Liver (tissue), 9 donors: ENCODE data around the gene TSSK2. TPM values are rescaled to one million over a fixed set of nuclear protein-coding genes. Genes with fewer than 3 reads are reported as not detected.

Experiments
- DNase-seq: peaks from one replicate; pipeline ENCODE4 v3.0.0-alpha.2; 2017; ENCODE audit warnings: low spot score
- H3K27ac ChIP-seq, 2 donors: one replicate each; pipeline ENCODE4 v1.7.0; 2013; ENCODE audit warnings: inconsistent platforms in 2 of 2, low read length in 2 of 2, control low read depth in 1 of 2, low read depth in 1 of 2, mild to moderate bottlenecking in 1 of 2
- H3K27me3 ChIP-seq, 4 donors: one replicate each; pipeline versions ENCODE4 v1.6.1 to v1.7.0; 2013; ENCODE audit warnings: low read length in 3 of 4, inconsistent platforms in 1 of 4, mild to moderate bottlenecking in 1 of 4, moderate library complexity in 1 of 4; ENCODE audit not compliant: control insufficient read depth in 4 of 4, insufficient read depth in 4 of 4
- H3K36me3 ChIP-seq, 4 donors: one replicate each; pipeline versions ENCODE4 v1.6.1 to v1.7.0; 2013; ENCODE audit warnings: low read length in 3 of 4, mild to moderate bottlenecking in 3 of 4, low read depth in 1 of 4, moderate library complexity in 1 of 4; ENCODE audit not compliant: control insufficient read depth in 4 of 4, insufficient read depth in 3 of 4
- H3K4me1 ChIP-seq, 4 donors: one replicate each; pipeline versions ENCODE4 v1.6.1 to v1.7.0; 2013; ENCODE audit warnings: low read length in 3 of 4, mild to moderate bottlenecking in 3 of 4, moderate library complexity in 1 of 4; ENCODE audit not compliant: control insufficient read depth in 4 of 4, insufficient read depth in 4 of 4
- H3K4me3 ChIP-seq, 3 donors: one replicate each; pipeline versions ENCODE4 v1.6.1 to v1.7.0; 2013; ENCODE audit warnings: low read length in 3 of 3, control low read depth in 1 of 3, low read depth in 1 of 3, mild to moderate bottlenecking in 1 of 3
- H3K9ac ChIP-seq, 2 donors: one replicate each; pipeline ENCODE4 v1.7.0; 2013; ENCODE audit warnings: low read length in 2 of 2, mild to moderate bottlenecking in 2 of 2, moderate library complexity in 2 of 2, control low read depth in 1 of 2, low read depth in 1 of 2
- H3K9me3 ChIP-seq, 4 donors: one replicate each; pipeline versions ENCODE4 v1.6.1 to v1.7.0; 2013; ENCODE audit warnings: low read length in 3 of 4; ENCODE audit not compliant: control insufficient read depth in 4 of 4
- CTCF ChIP-seq: fragments of 150-350 bp; IDR thresholded peaks from 2 replicates; pipeline ENCODE4 v1.5.1; 2017; ENCODE audit warnings: improper control_type of control experiment, low read depth, low read length; ENCODE audit not compliant: missing input control
- EGR1 ChIP-seq, 2 donors: IDR thresholded peaks; 2 replicates each; pipeline ENCODE4 v1.6.1; 2016 to 2018; ENCODE audit warnings: antibody characterized with exemption in 2 of 2, low read depth in 2 of 2
- FOXA1 ChIP-seq: IDR thresholded peaks from 2 replicates; pipeline ENCODE4 v1.6.1; 2016; ENCODE audit warnings: antibody characterized with exemption
- FOXA2 ChIP-seq: IDR thresholded peaks from 2 replicates; pipeline ENCODE4 v1.6.1; 2016; ENCODE audit warnings: antibody characterized with exemption
- GABPA ChIP-seq, 2 donors: IDR thresholded peaks in 1 of 2; conservative IDR thresholded peaks in 1 of 2; 2 replicates each; pipeline ENCODE4 v1.6.1; 2016; ENCODE audit warnings: antibody characterized with exemption in 2 of 2, mild to moderate bottlenecking in 1 of 2, moderate library complexity in 1 of 2
- HNF4A ChIP-seq, 2 donors: conservative IDR thresholded peaks; 2 replicates each; pipeline ENCODE4 v1.6.1; 2016; ENCODE audit warnings: antibody characterized with exemption in 2 of 2, mild to moderate bottlenecking in 2 of 2
- HNF4G ChIP-seq: IDR thresholded peaks from 2 replicates; pipeline ENCODE4 v1.6.1; 2016; ENCODE audit warnings: antibody characterized with exemption
- MAX ChIP-seq: IDR thresholded peaks from 2 replicates; pipeline ENCODE4 v1.6.1; 2016; ENCODE audit warnings: antibody characterized with exemption
- NR2F2 ChIP-seq: IDR thresholded peaks from 2 replicates; pipeline ENCODE4 v1.6.1; 2016; ENCODE audit warnings: antibody characterized with exemption
- REST ChIP-seq: IDR thresholded peaks from 2 replicates; pipeline ENCODE4 v1.6.1; 2016; ENCODE audit warnings: antibody characterized with exemption, mild to moderate bottlenecking
- RXRA ChIP-seq, 2 donors: IDR thresholded peaks; 2 replicates each; pipeline ENCODE4 v1.6.1; 2017 to 2018; ENCODE audit warnings: antibody characterized with exemption in 2 of 2, mild to moderate bottlenecking in 1 of 2
- SP1 ChIP-seq: IDR thresholded peaks from 2 replicates; pipeline ENCODE4 v1.6.1; 2018; ENCODE audit warnings: antibody characterized with exemption, mild to moderate bottlenecking
- TAF1 ChIP-seq: conservative IDR thresholded peaks from 2 replicates; pipeline ENCODE4 v1.6.1; 2016; ENCODE audit warnings: antibody characterized with exemption, mild to moderate bottlenecking
- YY1 ChIP-seq: IDR thresholded peaks from 2 replicates; pipeline ENCODE4 v1.6.1; 2016; ENCODE audit warnings: antibody characterized with exemption, mild to moderate bottlenecking
- ZBTB33 ChIP-seq: IDR thresholded peaks from 2 replicates; pipeline ENCODE4 v1.6.1; 2016; ENCODE audit warnings: antibody characterized with exemption
- WGBS: extraction: QIAGEN DNeasy Blood & Tissue Kit; methylation state at CpG from one replicate; pipeline ENCODE4 v1.1.7; 2013; 5-methylcytosine and 5-hydroxymethylcytosine counted together
- polyA plus RNA-seq, 2 donors: library from polyadenylated mRNA; stranded (reverse) in 1 of 2; unstranded in 1 of 2; fragments of 200-250 nt in 1 of 2; fragments of >200 nt in 1 of 2; fragmentation: Nextera tagmentation in 1 of 2; extraction: Ambion mirVana in 1 of 2; gene quantifications; one replicate each; pipeline versions ENCODE4 v1.2.1 to v1.2.3, GENCODE V29; 2013 to 2015
- total RNA-seq, 2 donors: library from RNA; depleted of rRNA; stranded (reverse); fragments of >200 nt; gene quantifications; one replicate each; pipeline ENCODE4 v1.2.3, GENCODE V29; 2014
- donor health status: healthy.
- donor health status: healthy.
- donor health status: healthy.
- donor health status: healthy.
- donor health status: healthy.

TSSK2 gene
- total and polyA plus RNA-seq, 4 donors: 0.08 TPM; not detected in 3

- TF ChIP-seq ZBTB33 (no peak), TAF1 (no peak)
Measured at GRCh38 chr22:19178065-19178656, 47.1 kb downstream of the TSSK2 start (continued).

GRCh38 chr22:19178657-19179496, 47.8 kb downstream of the TSSK2 start, which contains the start of gene SLC25A1:
Gene SLC25A1 (minus strand): TSS chr22:19178736. CDS start chr22:19178673, 63 bp downstream.
- H3K4me3 ChIP-seq: peak within 1 kb of the TSS; percentile 62 to 84 (median 79)
- peaks cover 14 to 58% (median 46%) of the 10 kb centered on the region in 4 donors for H3K4me1 ChIP-seq
- peak within 1 kb of the TSS; percentile 62 to 77 for H3K9ac ChIP-seq
- TF ChIP-seq HNF4A (conservative IDR thresholded peaks at IDR 0.05): peak in 1 of 2 donors; percentile 20
- no peak for TF ChIP-seq FOXA1
- no peak for TF ChIP-seq HNF4G
- no peak for TF ChIP-seq EGR1 (IDR thresholded peaks at IDR 0.05; ENCODE audit: low read depth in 2 of 2)
- TF ChIP-seq REST: peak; percentile 24
- TF ChIP-seq RXRA (IDR thresholded peaks at IDR 0.05): no peak
- peak; percentile 34 for TF ChIP-seq SP1
- DNase-seq: peak; percentile 95
- H3K27me3 ChIP-seq: no peaks in the 10 kb centered on the region
- H3K36me3 ChIP-seq: no peaks in the 10 kb centered on the region
- under 1% methylated on average over 86 of the region's 86 CpGs for whole genome bisulfite sequencing
- H3K27ac ChIP-seq: peak within 1 kb of the TSS; percentile 81 to 90
- H3K9me3 ChIP-seq: no peaks in the 10 kb centered on the region

- WGBS: 21% methylated on average over 15 of the region's 15 CpGs
- no peak for TF ChIP-seq SP1
- no peak for TF ChIP-seq GABPA (IDR thresholded peaks at IDR 0.05 in 1 of 2, conservative IDR thresholded peaks at IDR 0.05 in 1 of 2)
- no peak for TF ChIP-seq MAX
- no peak for TF ChIP-seq EGR1 (IDR thresholded peaks at IDR 0.05; ENCODE audit: low read depth in 2 of 2)
- no peak for TF ChIP-seq REST
- peak in 1 of 2 donors; percentile 28 for TF ChIP-seq HNF4A (conservative IDR thresholded peaks at IDR 0.05)
- peak; percentile 63 for TF ChIP-seq CTCF
- peak; percentile 29 for TF ChIP-seq HNF4G
- no peak for TF ChIP-seq FOXA1
- TF ChIP-seq FOXA2: no peak
- no peak for TF ChIP-seq YY1
- TF ChIP-seq NR2F2: no peak
- no peak for TF ChIP-seq TAF1
Measured at GRCh38 chr22:19179497-19180048, 48.5 kb downstream of the TSSK2 start.

More at GRCh38 chr22:19179497-19180048, 48.5 kb downstream of the TSSK2 start:
- Histone ChIP-seq H3K27ac (peak overlapping the region; percentile 81), H3K27me3 (no peaks in the 10 kb centered on the region), H3K4me1 (peaks cover 12 to 51% (median 39%) of the 10 kb centered on the region in 4 donors), H3K9ac (peak overlapping the region; percentile 23 to 77), H3K36me3 (no peaks in the 10 kb centered on the region), H3K9me3 (no peaks in the 10 kb centered on the region), H3K4me3 (peak overlapping the region; percentile 44 to 84 (median 79))
- peak; percentile 67 for DNase-seq
